MCF 10A (cell line): ENCODE results near the gene SOWAHC. TPM values are rescaled to one million over a fixed set of nuclear protein-coding genes. Genes with fewer than 3 reads are reported as not detected.
"Not testable (repeated sequence)": the region's sequence is repeated elsewhere in the genome, so short reads cannot be mapped to it uniquely, and the experiment has no call there.

ENCODE experiments used
- BruUV-seq: library from RNA; stranded (reverse); fragments of 400-500 nt; replicated peaks from 2 replicates; lab custom pipeline; 2021; lab: Mats Ljungman, UMichigan
- CTCF ChIA-PET: fragments of 300-600 bp; sonication (Branson Sonifier 250); formaldehyde crosslinking; extraction: SDS; loops from one replicate; lab custom pipeline; 2021; ENCODE audit warnings: antibody characterized with exemption, inconsistent platforms; lab: Yijun Ruan, JAX
- POLR2A ChIA-PET: fragments of 300-600, 350-650 bp; sonication (Branson Sonifier 250); formaldehyde crosslinking; extraction: SDS; loops from one replicate; lab custom pipeline; 2020; ENCODE audit warnings: antibody characterized with exemption, inconsistent platforms; lab: Yijun Ruan, JAX
- DNase-seq: peaks from one replicate; pipeline ENCODE4 v3.0.0-alpha.2; 2018; ENCODE audit not compliant: unreplicated experiment
- H3K27ac Mint-ChIP-seq: one replicate; pipeline ENCODE4 v1.8.0; 2022; ENCODE audit warnings: mild to moderate bottlenecking, low read depth, mixed read lengths; ENCODE audit not compliant: unreplicated experiment
- H3K27me3 Mint-ChIP-seq: one replicate; pipeline ENCODE4 v1.8.0; 2022; ENCODE audit warnings: mixed read lengths; ENCODE audit not compliant: insufficient read depth, unreplicated experiment
- H3K36me3 Mint-ChIP-seq: one replicate; pipeline ENCODE4 v1.8.0; 2022; ENCODE audit warnings: mild to moderate bottlenecking, moderate library complexity, mixed read lengths; ENCODE audit not compliant: insufficient read depth, unreplicated experiment
- H3K4me1 Mint-ChIP-seq: one replicate; pipeline ENCODE4 v1.8.0; 2022; ENCODE audit warnings: mixed read lengths; ENCODE audit not compliant: insufficient read depth, unreplicated experiment
- H3K4me3 Mint-ChIP-seq: one replicate; pipeline ENCODE4 v1.8.0; 2022; ENCODE audit warnings: mild to moderate bottlenecking, moderate library complexity, mixed read lengths; ENCODE audit not compliant: unreplicated experiment
- H3K9me3 Mint-ChIP-seq: one replicate; pipeline ENCODE4 v1.8.0; 2022; ENCODE audit warnings: mixed read lengths; ENCODE audit not compliant: unreplicated experiment
- intact Hi-C: fragments of 100-400 bp; cut with micrococcal nuclease; formaldehyde crosslinking; loops from 2 replicates; pipeline ENCODE4 v1.14.1; 2022
- total RNA-seq: library from RNA; stranded (reverse); gene quantifications from 2 replicates; pipeline ENCODE4 v1.2.3, GENCODE V29; 2022
- TF ChIP-seq, protein P1 (sequence below): fragments of 200-600 bp; IDR thresholded peaks from one replicate; pipeline ENCODE4 v1.8.0; 2022; ENCODE audit warnings: antibody characterized with exemption, mild to moderate bottlenecking; ENCODE audit not compliant: unreplicated experiment

SOWAHC gene
- total RNA-seq, 1 experiment from 2014 or later: 35.3 TPM

DNA sequence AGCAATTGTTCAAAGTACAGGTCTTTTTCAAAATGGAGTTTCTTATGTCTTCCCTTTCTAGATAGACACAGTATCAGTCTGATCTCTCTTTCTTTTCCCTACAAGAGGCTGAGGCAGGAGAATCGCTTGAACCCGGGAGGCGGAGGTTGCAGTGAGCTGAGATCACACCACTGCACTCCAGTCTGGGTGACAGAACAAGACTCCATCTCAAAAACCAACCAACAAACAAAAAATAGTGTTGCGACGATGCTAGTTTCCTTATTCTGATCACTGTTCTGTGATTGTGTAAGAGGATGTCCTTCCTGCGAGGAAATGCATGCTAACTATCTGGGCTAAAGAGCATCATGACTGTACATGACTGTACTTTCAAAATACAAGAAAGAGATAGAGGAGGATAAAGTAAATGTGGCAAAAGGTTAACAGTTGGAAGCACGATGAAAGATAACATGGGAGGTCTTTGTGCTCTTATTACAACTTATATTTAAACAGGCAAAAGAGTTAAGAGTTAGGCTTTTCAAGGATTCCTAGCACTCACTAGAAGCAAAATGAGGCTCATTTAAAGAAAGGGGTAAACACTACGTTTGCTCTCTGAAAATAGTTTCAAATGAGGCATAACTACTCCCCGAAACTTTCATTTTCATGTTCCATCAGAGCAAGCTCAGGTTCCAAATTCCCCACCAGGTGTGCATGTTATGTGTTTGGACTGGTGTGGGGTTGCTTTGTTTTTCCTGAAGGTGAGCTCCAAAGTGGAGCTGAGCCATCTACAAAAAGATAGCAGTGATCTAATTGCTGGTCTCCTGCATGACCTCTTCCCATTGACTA, 23.8 kb downstream of the SOWAHC start:
- H3K4me3 Mint-ChIP-seq: no peak overlapping the region
- no TSS peak for BruUV-seq
- no peak overlapping the region for H3K27ac Mint-ChIP-seq
- no peaks in the 10 kb centered on the region for H3K36me3 Mint-ChIP-seq
- intact Hi-C loops: no loop called here
- peak; percentile 40 for DNase-seq
- ChIA-PET POLR2A (no interaction called here), CTCF (no interaction called here)
- peaks cover 12% of the 10 kb centered on the region for H3K4me1 Mint-ChIP-seq
- no peaks in the 10 kb centered on the region for H3K27me3 Mint-ChIP-seq
- no peaks in the 10 kb centered on the region for H3K9me3 Mint-ChIP-seq
- TF ChIP-seq, protein P1, sequence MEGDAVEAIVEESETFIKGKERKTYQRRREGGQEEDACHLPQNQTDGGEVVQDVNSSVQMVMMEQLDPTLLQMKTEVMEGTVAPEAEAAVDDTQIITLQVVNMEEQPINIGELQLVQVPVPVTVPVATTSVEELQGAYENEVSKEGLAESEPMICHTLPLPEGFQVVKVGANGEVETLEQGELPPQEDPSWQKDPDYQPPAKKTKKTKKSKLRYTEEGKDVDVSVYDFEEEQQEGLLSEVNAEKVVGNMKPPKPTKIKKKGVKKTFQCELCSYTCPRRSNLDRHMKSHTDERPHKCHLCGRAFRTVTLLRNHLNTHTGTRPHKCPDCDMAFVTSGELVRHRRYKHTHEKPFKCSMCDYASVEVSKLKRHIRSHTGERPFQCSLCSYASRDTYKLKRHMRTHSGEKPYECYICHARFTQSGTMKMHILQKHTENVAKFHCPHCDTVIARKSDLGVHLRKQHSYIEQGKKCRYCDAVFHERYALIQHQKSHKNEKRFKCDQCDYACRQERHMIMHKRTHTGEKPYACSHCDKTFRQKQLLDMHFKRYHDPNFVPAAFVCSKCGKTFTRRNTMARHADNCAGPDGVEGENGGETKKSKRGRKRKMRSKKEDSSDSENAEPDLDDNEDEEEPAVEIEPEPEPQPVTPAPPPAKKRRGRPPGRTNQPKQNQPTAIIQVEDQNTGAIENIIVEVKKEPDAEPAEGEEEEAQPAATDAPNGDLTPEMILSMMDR: no peak

DNA sequence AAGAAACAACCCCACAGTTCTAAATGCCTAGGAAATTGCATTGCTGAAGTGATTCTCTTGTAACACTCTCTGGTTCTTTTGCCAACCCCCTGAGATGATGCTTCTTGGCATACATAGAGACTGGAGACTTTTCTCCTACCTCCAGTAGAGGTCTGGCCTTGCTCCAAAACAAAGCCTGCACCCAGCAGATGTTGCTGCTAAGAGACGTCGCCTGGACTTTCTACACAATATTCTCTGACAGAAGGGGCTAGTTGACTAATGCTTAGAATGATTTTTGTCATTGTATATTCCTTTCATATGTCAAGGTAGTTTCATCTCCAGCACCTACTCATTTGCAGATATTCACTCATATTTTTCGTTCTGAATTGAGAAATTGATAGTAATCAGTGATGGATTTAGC, 24.6 kb downstream of the SOWAHC start:
- POLR2A ChIA-PET: no interaction called here
- Mint-ChIP-seq H3K36me3 (no peaks in the 10 kb centered on the region), H3K4me3 (no peak overlapping the region), H3K9me3 (no peaks in the 10 kb centered on the region), H3K27ac (no peak overlapping the region), H3K4me1 (peaks cover 12% of the 10 kb centered on the region), H3K27me3 (no peaks in the 10 kb centered on the region)
- peak; percentile 28 for DNase-seq
- CTCF ChIA-PET: no interaction called here
- BruUV-seq: no TSS peak
- TF ChIP-seq, protein P1: no peak
- intact Hi-C loops: no loop called here

DNA sequence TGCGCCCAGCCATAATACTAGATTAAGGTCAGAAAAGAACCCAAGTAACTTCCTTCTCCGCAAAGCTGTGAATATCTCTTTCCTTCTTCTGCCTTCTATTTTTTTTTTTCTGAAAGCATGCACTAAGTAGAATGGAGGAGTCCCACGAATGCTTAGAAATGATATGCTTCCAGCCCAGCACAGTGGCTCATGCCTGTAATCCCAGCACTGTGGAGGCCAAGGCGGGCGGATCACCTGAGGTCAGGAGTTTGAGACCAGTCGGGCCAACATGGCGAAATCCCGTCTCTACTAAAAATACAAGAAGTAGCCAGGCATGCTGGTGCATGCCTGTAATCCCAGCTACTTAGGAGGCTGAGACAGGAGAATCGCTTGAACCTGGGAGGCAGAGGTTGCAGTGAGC, 25.8 kb downstream of the SOWAHC start:
- CTCF ChIA-PET, H3K4me3 Mint-ChIP-seq, H3K36me3 Mint-ChIP-seq, H3K27ac Mint-ChIP-seq, POLR2A ChIA-PET, DNase-seq, H3K27me3 Mint-ChIP-seq, H3K9me3 Mint-ChIP-seq, intact Hi-C loops, BruUV-seq: not testable (repeated sequence)
- peaks cover 12% of the 10 kb centered on the region for H3K4me1 Mint-ChIP-seq

DNA sequence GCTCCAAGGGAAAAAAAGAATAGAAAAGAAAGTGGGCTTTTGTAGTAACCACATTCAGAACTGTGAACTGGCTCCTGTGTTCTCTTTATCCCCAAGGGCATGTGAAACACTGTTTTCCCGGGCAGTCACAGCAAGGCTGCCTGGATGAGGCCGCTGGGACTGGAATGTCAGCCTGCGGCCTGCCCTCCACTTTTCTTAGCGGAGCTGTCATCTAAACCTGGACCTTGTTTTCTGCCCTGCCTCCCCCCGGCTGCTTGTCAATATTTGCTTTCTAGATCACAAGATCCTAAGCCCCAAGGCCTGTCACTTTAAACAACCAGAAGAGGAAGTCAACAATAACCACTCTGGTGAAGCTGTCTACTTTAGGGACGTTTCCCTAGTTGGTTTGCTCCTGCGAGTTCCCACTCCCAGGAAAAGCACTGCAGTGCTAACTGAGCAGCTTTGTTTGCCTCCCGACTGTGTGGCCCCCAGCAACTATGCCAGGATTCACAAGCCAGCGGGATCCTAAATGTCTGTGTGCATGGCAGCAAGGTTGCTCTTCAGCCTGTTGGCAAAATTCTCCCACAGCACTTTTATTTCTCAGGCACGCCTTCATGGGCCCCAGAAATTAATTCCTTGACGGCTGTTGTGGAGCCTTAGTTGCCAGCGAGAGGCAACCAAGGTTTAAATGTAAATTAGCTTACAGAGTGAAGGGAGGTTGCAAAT, 30.6 kb downstream of the SOWAHC start:
- no peak overlapping the region for H3K4me3 Mint-ChIP-seq
- CTCF ChIA-PET: interaction anchor here (1.1 to 2.2 kb wide), 2 partner anchors 35 to 99 kb away, joined by 3 to 8 read pairs; no protein-coding TSS in a partner anchor

More for the DNA sequence above, 30.6 kb downstream of the SOWAHC start:
- no peak overlapping the region for H3K27ac Mint-ChIP-seq
- intact Hi-C loops: no loop called here
- POLR2A ChIA-PET: interaction anchor here (0.6 to 1.0 kb wide), 2 partner anchors 30 to 98 kb away, joined by 3 to 4 read pairs; partner anchors contain the start of gene SOWAHC
- no peaks in the 10 kb centered on the region for H3K9me3 Mint-ChIP-seq
- TF ChIP-seq, protein P1: no peak
- H3K4me1 Mint-ChIP-seq: no peaks in the 10 kb centered on the region
- DNase-seq: no peak
- no peaks in the 10 kb centered on the region for H3K27me3 Mint-ChIP-seq
- no TSS peak for BruUV-seq
- no peaks in the 10 kb centered on the region for H3K36me3 Mint-ChIP-seq
